D721Med (cell line): Measurements from ENCODE around the gene NCK1.
"Not testable (repeated sequence)": the region's sequence is repeated elsewhere in the genome, so short reads cannot be mapped to it uniquely, and the experiment has no call there.

ENCODE experiments used
- DNase-seq: peaks from one replicate; pipeline ENCODE4 v3.0.0; 2011; ENCODE audit warnings: low spot score; ENCODE audit not compliant: insufficient read length
- FAIRE-seq: peaks from 2 replicates; lab custom pipeline; 2011; peaks lifted over from hg19 to GRCh38; lab: Jason Lieb, UNC
- CTCF ChIP-seq: IDR thresholded peaks from 2 replicates; pipeline ENCODE4 v1.5.1; 2012; ENCODE audit warnings: mild to moderate bottlenecking, control low read depth; ENCODE audit not compliant: insufficient read depth; ENCODE audit errors: missing control alignments

NCK1 gene

DNA sequence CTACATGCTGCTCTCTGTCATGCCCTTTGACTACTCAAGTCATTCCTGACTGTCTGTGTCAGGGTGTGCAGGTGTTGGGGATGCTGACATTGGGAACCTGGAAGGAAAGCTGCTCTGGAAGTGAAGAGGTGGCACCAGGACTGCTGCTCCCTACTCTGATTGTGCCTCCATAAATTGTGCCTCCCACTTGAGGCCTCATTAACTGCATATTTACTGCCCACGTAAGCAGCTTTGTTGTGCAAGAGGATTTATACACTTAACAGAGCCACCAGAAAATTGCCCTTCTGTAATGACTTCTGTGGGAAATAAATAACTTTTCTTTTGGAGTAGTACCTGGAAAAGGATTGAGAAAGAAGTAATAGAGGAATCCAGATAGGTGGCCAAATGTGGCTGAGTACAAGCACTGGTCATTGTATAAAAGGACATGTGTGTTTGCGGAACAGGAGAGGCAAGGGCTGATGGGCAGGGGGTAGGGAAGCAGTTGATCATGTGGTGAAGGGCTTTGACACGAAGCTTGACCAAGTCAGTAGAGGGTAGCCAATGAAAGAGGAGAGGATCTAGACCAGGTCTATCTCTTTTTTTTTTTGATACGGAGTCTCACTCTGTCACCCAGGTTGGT is 120.6 kb downstream of the NCK1 start:
- FAIRE-seq: peak; percentile 6
- DNase-seq: no peak

GRCh38 chr3:136984837-136985236 is 122.8 kb downstream of the NCK1 start:
- no peak for DNase-seq
- FAIRE-seq: no peak
- no peak for TF ChIP-seq CTCF

More for the DNA sequence above, 120.6 kb downstream of the NCK1 start:
- TF ChIP-seq CTCF: peak; percentile 2

DNA sequence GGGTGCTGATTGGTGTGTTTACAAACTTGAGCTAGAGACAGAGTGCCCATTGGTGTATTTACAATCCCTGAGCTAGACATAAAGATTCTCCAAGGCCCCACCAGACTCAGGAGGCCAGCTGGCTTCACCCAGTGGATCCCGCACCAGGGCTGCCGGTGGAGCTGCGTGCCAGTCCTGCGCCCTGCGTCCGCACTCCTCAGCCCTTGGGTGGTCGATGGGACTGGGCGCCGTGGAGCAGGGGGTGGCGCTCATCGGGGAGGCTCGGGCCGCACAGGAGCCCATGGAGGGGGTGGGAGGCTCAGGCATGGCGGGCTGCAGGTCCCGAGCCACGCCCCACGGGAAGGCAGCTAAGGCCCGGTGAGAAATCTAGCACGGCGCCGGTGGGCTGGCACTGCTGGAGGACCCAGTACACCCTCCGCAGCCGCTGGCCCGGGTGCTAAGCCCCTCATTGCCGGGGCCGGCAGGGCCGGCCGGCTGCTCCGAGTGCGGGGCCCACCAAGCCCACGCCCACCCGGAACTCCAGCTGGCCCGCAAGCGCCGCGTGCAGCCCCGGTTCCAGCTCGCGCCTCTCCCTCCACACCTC is 125.5 kb downstream of the NCK1 start:
- not testable (repeated sequence) for FAIRE-seq

DNA sequence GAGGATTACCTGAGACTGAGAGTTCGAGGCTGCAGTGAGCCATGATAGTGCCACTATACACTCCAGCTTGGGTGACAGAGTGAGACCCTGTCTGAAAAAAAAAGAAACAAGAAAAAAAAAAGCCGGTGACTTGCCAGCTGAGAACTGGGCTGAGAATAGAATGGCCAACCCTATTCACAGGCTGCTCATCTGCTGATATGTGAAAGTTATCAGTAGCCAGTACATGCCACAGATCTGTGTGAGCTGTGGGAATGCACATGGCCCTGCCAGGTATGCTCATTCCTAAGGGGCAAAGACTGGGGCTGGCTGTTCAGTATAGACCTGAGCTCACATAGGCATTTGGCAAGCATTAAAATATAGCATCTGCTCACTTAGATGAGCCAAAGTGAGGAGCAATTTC is 126.6 kb downstream of the NCK1 start:
- DNase-seq (no peak), FAIRE-seq (no peak)
- TF ChIP-seq CTCF: no peak

More for the DNA sequence above, 125.5 kb downstream of the NCK1 start:
- not testable (repeated sequence) for DNase-seq

DNA sequence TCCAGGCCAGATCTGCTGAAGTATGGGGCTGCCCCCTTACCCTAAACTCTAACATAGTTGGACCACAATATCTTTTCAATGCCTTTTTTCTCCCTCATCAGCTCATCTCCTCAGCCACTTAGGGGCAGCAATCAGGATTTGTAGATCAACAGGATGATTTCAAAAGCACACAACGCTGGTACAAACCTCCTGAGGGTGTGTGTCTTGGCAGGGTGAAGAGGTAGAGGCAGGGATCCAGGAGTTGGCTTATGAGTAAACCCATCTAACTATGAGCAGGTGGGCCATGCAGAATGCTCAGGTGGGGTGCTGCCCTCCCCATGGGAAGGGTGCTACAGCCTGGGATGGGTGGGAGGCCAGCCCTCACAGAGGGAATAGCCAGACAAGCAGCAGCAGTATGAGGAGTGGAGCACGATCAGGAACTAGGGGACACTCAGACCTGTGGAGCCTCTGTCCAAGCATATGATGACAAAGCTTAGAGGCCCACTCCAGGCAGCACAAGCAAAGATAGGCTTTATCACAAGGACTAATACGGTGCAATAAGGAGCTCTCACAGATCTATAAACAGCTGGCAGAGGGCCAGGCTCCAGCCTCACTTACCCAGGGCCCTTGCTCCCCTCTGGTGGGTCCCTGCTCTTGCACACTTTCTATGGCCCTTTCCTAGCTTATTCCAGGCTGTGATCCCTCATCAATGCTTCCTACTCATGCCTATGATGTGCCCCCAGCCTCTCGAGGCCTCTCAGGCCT is 127.9 kb downstream of the NCK1 start:
- DNase-seq (no peak), FAIRE-seq (no peak)
- no peak for TF ChIP-seq CTCF

DNA sequence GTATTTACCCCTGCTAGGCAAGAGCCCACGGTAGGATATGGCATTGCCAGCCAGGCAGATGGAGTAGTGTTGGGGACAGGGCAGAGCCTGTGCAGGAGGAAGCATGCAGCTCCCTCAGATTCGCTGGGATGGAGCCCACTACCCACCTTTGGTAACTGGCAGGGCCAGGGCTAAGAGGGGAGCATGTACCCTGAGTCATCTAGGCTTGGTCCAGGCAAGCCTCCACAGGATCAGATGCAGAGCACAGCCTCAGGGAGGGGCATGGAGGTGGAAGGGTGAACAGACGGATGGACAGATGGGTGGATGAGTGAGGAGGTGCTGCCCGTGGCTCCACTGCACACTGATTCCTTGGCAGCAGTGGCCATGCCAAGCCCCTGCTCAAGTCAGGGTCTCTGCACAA is 128.8 kb downstream of the NCK1 start:
- DNase-seq (no peak), FAIRE-seq (no peak)
- TF ChIP-seq CTCF: no peak

DNA sequence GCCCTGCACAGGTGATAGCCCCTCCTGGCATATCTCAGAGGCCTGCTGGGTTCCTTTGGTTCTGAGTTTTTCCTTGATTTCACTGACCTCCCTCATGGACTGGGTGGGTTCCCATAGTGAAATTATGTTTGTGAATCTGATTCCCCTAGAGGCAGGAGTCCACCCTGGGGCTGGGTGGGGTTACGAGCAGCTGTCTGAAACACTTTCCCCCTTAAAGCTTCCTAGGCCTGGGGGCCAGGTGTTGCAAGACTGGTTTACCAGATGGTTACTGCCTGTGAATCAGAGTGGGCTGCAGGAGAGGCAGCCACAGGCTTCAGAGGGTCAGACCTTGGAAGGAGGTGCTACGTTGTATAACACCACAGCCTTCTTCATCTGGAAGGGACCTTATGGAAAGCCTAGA is 130.1 kb downstream of the NCK1 start:
- no peak for FAIRE-seq

More for the DNA sequence above, 130.1 kb downstream of the NCK1 start:
- DNase-seq: no peak
- no peak for TF ChIP-seq CTCF
